HCEC 1CT (cell line): Measurements from ENCODE around the gene SELENOK.
A peak's percentile ranks its signal among the peaks of the same experiment; 100 is the strongest.

ENCODE experiments used
- DNase-seq: peaks from one replicate; pipeline ENCODE4 v3.0.0-alpha.2; 2017

SELENOK gene

DNA sequence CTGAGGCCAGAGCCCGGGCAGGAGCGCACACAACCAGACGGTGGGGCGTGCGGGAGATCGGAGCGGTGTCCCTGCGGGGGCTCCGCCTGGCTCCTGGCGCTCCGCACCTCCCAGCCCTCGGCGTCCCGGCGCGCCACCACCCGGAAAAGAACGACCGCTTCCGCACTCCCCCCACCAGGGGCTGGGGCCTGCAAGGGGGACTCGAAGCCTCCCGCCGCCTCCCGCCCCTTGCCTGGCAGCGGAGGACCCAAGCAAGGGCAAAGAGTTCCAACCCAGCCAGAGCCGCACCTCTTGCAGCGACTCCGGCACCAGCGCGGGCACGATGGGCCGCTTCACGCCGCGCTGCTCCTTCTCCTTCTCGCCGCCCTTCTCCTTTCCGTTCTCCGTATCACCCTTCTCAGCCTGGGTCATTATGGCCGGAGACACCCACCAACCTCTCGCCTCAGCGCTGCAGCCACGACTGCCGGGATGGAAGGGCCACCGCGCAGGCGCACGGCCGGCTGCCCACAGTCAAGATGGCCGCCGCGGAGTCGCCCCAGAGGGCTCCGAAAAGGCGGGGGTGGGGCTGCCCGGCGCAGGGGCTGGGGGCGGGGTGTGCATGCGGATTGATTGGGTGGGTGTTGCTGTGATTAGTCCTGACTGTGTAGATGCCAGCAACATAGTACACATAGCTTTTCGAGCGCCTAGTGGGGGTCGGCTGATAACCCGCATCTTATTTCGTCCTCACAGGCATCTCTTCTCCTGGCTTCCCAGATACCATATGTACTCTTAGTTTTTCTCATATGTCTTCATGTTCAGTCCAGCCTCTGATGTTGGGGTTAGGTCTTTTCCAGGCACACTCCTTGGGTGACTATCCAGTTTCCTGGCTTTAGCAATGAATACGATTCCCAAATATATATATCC lies 9.7 kb downstream of the SELENOK start, which contains the start of gene ACTR8:
Gene ACTR8 (minus strand): TSS at position 462 of the 903 bp plus-strand sequence. CDS start 51 bp downstream, at position 411.
- DNase-seq = peak; percentile 81

DNA sequence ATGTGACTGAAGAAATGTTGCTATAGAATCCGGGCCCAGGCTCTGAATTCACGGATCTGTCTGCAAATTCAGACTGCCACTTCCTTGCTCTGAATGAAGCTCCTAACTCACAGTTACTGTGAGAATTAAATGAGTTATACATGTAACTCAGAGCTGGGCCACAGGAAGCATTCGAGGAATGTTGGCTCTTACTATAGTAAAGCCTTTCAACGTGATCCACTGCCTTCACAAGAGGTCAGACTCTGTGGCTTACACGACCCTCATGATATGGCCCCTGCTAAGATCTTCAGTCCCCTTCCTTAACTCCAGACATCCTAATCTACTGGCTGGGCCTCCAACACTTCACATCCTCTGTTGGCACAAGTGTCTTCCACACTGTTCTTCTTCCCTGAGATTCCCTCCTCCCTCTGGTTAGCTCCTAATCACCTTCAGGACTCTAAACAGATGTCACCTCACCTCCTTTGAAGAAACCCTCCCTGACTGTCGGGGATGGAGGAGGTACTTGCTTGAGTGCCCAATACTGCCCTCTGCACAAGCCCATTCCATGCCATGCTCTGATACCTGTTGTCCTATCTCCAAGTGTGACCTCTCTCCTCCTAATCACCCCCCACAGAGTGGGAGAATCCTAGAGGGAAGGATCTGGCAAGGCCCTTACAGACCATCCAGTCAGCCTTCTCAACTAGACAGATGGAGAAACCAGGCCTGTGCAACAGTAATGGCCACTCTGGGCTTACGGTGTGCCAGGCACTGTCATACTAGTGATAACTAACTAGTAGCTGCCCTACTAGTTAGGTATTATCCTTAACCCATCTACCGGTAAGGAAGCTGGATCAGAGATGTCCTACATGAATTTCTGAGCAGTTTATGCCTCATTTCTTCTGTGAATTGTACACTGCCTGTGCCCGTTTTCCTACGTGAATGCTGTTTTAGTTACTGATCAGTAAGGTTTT lies 11.0 kb downstream of the SELENOK start:
- DNase-seq = peak; percentile 13

DNA sequence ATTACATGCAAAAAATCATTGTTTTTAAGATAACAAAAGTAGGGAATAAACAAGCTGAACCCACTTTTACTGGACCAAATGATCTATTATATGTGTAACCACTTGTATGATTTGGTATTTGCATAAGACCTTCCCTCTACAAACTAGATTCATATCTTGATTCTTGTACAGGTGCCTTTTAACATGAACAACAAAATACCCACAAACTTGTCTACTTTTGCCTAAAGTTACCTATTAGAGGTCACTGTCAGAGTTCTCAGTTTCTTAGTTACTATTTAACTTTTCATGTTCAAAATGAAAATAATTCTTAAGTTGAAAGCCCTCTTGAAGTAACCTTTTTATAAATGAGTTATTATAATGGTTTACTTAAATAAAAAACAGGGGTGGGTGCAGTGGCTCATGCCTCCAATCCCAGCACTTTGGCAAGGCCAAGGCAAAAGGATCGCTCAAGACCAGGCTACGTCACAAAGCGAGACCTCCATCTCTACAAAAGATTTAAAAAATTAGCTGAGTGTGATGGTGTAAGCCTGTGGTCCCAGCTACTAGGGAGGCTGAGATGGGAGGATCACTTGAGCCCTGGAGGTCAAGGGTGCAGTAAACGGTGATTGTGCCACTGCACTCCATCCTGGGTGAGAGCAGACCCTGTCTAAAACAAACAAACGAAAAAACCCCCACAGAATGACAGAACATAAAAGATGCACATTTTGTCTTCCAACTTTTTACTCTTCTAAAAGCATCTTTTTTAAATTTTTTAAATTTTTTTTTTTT lies 25.7 kb downstream of the SELENOK start:
- no peak for DNase-seq

DNA sequence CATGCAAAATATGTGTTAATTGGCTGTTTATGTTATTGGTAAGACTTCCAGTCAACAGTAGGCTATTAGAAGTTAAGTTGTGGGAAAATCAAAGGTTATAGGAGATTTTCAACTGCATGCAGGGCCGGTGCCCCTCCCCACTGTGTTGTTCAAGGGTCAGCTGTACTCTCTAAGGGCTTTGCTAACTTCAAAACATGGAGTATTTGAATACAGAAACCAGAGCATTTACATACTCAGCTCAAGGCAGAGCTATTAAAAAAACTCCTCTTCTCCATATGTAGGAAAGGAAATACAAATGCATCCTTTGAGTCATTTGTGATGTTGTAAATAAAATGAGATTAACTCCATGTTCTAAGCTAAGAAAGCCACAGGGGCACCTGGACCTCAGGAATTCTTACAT lies 28.5 kb downstream of the SELENOK start:
- no peak for DNase-seq

DNA sequence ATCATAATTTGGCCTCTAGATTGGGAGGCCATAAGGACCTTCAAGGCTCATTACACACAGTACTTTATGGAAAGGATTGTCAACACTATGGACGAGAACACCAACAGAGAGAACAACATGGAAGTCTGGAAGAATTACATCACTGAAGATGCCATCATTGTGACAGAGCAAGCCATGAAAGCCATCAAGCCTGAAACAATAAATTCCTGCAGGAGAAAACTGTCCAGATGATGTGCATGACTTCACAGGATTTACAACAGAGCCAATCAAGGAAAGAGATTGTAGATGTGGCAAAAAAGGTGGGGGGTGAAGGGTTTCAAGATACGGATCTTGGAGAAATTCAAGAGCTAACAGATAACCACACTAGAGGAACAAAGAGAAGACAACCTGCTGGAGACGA lies 29.4 kb downstream of the SELENOK start:
- no peak for DNase-seq

DNA sequence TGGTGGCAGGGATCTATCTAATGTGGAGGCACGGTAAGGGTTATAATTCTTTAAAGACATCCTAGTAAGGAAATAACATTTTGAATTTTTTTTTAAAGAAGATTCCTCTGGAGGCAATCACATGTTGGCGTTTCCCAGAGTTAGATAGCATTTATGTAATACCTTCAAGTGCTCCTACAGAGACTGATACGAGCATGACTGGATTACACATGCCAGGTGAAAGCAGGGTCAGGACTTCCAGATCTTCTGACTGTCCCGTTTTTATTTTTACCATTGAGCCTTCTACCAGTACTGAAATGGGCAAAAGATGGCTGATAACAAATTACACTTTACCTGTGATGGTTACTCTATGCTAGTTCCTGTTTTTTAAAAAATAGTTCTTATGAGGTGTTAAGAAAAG lies 31.5 kb downstream of the SELENOK start:
- DNase-seq = no peak

DNA sequence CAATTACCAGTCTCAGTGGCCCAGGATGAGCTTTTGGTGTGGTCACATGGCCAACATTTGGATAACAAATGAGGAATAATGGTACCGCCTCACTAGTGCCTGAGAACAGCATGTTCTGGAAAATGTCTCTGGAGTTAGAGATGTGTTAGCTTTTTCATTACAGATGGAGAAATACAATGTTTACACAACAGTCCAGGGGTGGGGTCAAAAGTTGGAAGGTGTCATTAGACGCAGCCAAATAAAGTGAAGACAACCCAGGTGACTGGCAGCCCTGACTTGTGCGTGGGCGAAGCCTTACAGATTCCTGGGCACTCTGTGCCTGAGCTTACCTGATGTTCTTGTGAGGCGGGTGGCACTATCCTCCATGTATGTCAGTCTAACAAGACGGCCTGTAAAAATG lies 32.5 kb downstream of the SELENOK start:
- DNase-seq = no peak

DNA sequence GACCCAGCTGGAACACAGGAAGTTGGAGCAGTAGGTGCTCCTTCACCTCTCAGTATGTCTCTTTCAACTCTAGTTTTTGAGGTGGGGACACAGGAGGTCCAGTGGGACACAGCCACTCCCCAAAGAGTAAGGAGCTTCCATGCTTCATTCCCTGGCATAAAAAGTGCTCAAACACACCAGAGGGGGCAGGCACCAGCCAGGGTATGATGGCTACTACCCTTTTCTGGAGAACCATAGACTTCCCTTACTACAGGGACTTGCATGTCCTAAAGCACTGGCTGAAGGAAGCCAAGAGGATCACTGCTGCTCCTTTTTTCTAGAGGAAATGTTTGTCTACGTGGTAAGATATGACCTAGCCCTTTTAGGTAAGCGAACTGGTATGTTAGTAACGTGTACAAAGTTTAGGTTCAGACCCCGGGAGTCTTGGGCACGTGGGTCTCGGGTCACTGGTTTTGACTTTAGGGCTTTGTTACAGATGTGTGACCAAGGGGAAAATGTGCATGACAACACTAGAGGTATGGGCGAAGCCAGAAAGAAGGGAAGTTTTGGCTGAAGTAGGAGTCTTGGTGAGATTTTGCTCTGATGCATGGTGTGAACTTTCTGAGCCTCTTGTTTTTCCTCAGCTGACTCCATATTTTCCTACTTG lies 33.4 kb downstream of the SELENOK start:
- no peak for DNase-seq

DNA sequence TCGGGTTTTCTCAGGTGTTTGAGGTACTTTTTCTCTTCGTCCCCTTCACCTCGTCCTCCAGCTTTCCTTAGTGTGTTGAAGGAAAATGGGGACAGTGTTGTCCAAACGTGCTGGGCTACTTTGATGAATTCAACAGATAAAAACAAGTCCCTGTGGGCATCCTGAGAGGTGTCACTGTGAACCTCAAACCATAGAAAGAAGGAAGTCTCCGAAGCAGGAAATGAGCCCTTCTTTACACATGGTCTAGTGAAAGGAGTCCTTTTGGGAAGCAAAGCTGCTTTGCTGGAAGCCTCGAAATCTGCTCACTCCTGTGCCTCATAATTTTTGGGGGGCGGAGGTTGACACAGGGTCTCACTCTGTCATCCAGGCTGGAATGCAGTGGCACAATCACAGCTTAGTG lies 34.7 kb downstream of the SELENOK start:
- no peak for DNase-seq

DNA sequence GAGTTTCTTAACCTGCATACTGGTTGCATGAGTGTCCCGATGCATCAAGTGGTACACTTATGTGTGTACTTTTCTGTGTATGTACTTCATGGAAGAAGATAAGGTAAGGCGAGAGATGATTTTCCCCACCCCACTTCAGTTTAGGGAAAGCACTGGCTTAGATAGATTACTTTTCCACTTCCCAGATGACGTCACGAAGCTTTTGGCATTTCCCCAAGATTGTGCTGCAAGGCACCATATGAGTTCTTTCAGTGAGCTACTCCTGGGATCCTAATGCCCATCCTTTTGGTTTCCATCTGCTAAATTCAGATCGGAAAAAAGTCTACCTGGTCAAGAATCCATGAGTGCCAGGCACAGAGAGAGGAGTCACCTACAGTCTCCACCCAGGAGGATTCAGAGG lies 40.8 kb downstream of the SELENOK start:
- DNase-seq = peak; percentile 20

DNA sequence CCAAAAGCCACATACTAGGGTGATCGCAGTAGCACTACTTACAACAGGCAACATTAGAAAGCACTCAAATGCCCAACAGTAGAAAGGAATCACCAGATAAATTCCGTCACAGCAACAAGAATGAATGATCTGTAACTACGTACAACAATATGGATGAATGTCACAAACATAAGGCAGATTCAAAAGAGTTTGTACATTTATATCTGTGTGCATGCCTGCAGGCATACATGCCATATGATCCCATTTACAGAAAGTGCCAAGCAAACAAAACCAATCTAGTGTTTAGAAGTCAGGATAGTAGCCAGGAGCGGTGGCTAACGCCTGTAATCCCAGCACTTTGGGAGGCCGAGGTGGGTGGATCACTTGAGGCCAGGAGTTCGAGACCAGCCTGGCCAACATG lies 41.7 kb downstream of the SELENOK start:
- DNase-seq = no peak

DNA sequence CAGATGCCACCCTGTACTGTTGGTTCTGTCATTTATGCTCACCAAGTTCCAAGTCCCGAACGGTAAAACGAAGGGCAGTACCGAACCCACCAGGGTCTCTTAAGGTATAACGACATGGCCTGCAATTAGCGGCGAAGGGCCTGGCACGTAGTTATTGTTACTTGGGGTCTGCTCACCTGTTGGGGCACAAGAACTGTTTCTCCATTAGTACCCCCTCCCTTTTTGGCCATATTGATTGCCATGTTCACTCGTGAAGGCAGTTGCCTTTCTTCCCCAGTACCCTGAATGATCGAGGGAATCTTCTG lies 44.9 kb downstream of the SELENOK start:
- no peak for DNase-seq

DNA sequence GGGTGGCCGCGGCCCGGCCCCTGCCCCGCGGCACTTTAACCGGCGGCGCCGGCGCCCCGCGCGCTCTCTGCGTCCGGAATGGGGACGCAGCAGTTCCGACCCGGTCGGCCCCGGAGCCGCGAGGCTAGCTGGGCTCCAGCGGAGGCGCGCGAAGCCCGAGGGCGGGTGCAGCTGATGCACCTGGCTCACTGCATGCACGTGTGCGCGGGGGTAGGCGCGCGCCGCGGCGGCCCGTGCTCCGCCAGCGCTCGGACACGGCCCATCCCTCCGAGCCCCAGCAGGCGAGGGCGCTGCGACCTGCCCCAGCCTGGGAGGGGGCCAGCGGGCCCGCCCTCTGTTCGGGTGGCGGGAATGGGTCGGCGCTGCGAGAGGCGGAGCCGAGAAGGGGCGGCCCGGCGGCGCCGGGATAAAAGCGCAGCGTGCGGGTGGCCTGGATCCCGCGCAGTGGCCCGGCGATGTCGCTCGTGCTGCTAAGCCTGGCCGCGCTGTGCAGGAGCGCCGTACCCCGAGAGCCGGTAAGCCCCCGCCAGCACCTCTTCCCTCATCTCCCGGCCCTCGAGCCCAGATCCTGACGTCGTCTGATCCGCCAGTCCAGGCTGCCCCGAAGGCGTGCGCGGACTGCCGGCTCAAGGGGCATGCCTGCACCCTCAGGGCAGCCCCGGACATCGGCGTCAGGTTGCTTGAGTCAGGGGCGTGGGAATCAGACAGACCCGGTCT lies 45.4 kb downstream of the SELENOK start, which contains the start of the genes CHDH and IL17RB:
Gene CHDH (minus strand): TSS at position 286 of the 717 bp plus-strand sequence. CDS start 22,411 bp downstream, outside the sequence.
Gene IL17RB (plus strand): TSS at position 435 of the 717 bp plus-strand sequence. CDS start 21 bp downstream, at position 456.
- DNase-seq = no peak

DNA sequence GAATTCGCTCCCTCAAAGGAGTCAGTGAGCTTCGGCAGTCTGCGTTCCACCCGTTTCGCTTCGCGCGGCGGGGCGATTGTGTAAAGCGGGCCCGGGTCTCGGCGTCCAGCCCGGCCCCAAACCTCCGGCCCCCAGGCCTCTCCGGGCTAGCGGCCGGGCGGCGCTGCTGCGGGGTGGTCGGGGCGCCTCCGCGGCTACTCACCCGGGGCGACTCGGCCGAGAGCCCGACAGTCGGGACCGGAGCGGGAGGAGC lies 45.9 kb downstream of the SELENOK start:
- no peak for DNase-seq

DNA sequence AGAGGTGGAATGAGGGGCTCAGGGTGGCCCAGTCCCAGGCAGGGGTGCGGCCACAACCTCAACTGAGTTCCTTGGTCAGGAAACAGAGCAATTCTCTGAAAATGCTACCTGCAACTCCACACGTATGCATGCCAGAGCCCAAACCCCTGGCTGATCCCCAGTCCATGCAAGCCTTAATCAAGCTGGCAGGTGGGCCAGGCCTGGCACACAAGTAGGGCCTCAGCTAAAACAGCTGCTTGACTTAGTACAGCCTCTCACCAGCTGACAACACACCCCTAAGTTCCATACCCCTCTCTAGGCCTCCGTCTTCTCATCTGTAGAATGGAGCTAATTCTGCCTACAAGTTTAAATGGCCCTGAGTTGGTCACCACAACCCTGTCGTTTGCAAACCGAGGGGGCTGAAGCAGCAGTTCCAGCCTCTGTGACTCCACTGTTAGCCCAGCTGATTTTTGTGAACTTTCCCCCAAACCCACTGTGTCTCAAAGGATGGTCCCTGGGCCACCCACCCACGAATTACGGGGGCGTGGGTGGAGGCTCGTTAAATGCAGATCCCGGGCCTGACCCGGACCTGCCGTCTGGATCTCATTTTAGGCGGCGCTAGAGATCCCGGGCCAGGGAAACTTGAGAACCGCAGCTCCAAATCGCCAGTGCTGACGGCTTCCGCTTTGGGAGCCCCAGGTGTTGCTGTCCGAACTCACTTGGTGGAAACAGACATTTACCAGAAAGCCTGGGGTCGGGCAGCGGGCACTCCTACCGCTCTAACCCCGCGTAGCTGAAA lies 46.4 kb downstream of the SELENOK start:
- no peak for DNase-seq

DNA sequence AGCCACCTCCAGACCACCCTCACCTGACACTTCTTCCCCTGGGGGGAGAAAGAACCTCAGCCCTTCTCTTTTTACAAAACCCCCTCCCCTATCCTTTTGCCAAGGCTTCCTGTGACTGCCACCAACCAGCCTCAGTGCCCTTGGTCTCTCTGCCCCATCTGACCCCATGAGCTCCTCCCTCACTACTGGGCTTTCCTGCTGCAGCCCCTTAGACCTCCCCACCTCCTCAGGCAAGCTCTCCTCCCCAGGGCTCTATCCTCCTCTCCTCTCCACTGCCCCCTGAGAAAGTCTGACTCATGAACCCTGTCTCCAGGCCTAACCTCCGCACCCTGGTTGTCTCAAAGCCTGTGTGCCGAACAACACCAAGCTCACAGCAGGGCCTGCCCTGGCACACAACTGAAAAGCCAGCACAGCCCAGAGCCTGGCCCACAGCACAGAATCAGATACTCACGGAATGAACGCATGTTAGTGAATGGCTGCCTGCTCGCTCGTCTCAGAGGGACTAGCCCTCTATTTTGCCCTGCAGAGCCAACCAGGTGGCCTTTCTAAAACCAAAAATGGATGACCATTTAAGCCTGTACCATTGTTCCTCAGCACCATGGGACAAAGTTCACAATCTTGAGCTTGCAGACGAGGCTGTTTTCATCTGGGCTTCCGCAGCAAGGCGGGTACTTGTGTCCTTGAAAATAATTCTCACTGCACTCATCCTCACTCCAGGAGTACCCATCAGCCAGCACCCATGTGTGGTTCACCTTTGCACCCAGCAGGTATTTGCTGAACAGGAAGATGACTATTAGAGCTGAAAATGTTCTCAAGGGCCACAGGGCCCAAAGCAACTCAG lies 47.2 kb downstream of the SELENOK start:
- DNase-seq = no peak

DNA sequence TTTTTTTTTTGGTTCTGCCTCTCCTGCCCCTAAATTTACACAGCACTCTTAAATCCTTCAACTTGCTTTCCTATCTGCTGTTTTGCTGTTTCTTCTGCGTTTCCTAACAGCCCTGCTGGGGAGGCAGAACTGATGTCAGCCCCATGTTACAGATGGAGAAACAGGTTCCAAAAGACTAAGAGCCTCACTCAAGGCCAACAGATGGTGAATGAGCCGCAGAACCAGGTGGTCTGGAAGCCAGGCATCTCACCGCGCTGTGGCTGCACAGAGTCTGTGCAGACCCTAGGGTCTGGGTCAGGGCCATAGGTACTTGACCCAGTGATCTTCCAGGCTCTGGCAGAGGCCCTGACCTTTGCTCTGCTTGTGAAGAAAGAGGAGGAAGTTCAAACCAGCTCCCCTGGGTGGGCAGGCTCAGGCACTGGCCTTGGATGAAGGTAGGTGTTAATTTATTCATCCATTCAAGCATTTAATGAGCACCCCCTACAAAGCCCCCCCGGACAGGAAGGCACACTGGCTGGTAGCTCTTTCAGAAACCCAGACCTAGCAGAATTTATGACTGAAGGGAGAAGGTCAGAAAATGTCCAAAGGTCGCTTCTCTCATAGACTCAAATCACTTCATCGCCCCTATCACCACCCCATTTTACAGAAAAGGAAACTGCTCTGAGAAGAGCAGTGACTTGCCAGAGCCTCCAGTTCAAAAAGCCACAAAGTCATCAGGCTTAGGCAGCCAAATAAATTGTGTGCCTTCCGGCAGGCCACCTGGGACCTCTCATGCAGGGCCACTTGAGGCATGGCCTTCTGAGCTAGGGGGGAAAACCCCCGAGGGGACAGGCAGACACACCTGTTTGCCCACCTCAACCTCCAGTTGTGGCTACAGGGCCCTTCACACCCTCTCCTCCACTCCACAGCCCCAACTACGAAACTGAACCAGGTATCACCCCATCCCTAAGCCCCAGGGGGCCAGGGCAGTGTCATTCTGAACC lies 48.2 kb downstream of the SELENOK start:
- DNase-seq = no peak

DNA sequence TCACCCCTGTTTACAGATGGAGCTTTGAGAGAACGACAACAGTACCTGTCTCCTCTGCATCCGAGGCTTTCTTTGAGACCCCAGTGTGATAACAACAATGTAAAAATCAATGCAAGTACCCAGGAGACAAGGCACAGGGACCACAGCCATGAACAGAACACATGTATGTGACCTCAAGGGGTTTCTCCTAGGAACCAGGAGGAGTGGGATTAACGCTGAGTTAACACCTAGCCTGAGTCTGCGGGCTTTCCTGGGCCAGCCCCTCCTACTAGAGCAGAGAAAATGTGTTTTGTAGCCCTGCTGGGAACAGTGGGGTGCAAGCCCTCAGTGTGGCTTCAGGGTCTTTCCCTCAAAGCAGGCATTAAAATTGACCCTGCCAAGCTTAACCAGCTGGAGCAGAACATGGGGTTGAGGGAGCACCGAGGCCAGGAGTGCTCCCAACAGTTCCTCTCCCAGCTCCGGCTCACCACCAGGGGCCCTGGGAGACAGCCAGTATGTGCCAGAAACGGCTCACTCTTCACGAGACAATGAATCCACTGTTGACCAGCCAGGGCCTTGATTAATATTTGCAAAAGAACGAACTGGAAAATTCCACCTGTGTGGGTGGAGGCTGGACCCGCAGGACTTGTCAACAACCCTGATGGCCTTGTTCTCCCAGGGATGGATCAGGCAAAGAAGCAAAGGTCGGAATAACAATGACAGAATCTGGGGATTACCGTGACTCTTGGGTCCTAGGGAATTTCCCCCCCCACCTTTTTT lies 49.0 kb downstream of the SELENOK start:
- peak; percentile 6 for DNase-seq
